SH-SY5Y (cell line): ENCODE data around the gene PLXDC2.

Experiments
- GATA2 ChIP-seq: IDR thresholded peaks from 2 replicates; pipeline ENCODE4 v1.6.1; 2011; ENCODE audit warnings: mild to moderate bottlenecking, low read depth, low read length
- GATA3 ChIP-seq: IDR thresholded peaks from 2 replicates; pipeline ENCODE4 v1.6.1; 2011; ENCODE audit warnings: low read depth, mild to moderate bottlenecking, low read length, moderate library complexity

DNA sequence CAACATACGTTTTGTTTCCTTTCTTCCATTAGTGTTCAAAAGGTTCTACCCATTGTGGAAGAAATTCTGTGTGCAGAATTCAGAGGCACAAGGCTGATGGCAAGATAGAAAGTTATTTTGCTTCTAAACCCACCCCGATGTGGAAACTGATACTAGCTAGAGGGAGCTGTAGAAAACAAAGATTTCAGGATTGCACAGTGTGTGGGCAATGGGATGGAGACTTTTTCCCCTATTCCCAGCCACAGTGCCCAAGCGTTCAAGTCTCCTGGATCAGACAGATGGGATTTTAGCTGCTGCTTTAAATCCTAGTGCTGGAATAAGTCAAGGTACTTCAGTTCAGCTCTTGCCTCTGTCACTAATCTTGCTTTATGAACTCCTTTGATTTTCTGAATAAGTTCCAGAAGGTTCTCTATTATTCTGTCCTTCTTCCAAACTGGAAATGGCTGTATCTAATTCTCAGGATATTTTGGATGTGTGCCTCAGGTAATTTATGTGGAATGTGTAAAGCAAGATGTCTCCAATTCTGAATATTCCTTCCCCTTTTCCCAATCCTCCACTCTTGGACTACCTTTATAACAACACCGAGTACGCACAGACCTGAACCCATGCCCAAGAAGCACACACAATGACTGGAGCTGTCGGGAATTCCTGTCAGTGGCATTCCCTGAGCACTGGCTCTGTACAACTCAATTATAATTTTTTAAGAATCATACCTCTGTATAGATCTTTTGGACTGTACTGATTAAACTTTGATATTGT lies 473.0 kb downstream of the PLXDC2 start:
- TF ChIP-seq GATA3 = no peak
- TF ChIP-seq GATA2 = no peak
